RWPE1 (cell line): ENCODE measurements around the gene LMO1.

Experiments used
- CTCF ChIA-PET: fragments of 350-600 bp; sonication (Branson Sonifier 250); formaldehyde crosslinking; extraction: SDS; loops from one replicate; lab custom pipeline; 2021; lab: Yijun Ruan, JAX
- POLR2A ChIA-PET: fragments of 400-600 bp; formaldehyde crosslinking; extraction: SDS; loops from one replicate; lab custom pipeline; 2020; ENCODE audit warnings: antibody characterized with exemption; ENCODE audit not compliant: low non-redundant PET; lab: Yijun Ruan, JAX
- DNase-seq: peaks from one replicate; pipeline ENCODE4 v3.0.0; 2012; ENCODE audit warnings: low spot score
- H3K27ac ChIP-seq: fragments of 450-650 bp; 2 replicates; pipeline ENCODE4 v1.5.1; 2017
- CTCF ChIP-seq: fragments of 450-650 bp; conservative IDR thresholded peaks from 2 replicates; pipeline ENCODE4 v1.5.1; 2017; ENCODE audit warnings: low read depth, mild to moderate bottlenecking

Gene LMO1

GRCh38 chr11:8267831-8268529, 4.3 kb upstream of the LMO1 start:
- DNase-seq, result no peak

GRCh38 chr11:8267280-8267679, 3.6 kb upstream of the LMO1 start:
- ChIA-PET CTCF (interaction anchor here (0.5 to 1.3 kb wide), 3 partner anchors 43 to 365 kb away, joined by 3 to 4 read pairs (median 3); partner anchors contain the start of gene OR10A6), POLR2A (no interaction called here)
- TF ChIP-seq CTCF, result no peak
- DNase-seq, result no peak
- no peak overlapping the region for H3K27ac ChIP-seq

More at GRCh38 chr11:8267831-8268529, 4.3 kb upstream of the LMO1 start:
- ChIA-PET CTCF (interaction anchor here (0.9 to 1.3 kb wide), 2 partner anchors 44 to 364 kb away, joined by 3 to 4 read pairs; no protein-coding TSS in a partner anchor), POLR2A (no interaction called here)
- H3K27ac ChIP-seq, result no peak overlapping the region
- TF ChIP-seq CTCF, result no peak

- CTCF ChIA-PET, result interaction anchor here (0.5 to 3.8 kb wide), 4 partner anchors 46 to 1644 kb away, joined by 3 to 31 read pairs (median 4); partner anchors contain the start of gene OR10A6
- TF ChIP-seq CTCF, result no peak
- no peak overlapping the region for H3K27ac ChIP-seq
Measured at GRCh38 chr11:8266246-8267241, 2.9 kb upstream of the LMO1 start.

GRCh38 chr11:8265681-8266241, 2.1 kb upstream of the LMO1 start:
- TF ChIP-seq CTCF, result 0 out of 2 replicates have a peak, but pooled peaks have one; percentile 6
- no peak overlapping the region for H3K27ac ChIP-seq
- DNase-seq, result no peak
- ChIA-PET CTCF (interaction anchor here (0.6 to 3.8 kb wide), 4 partner anchors 18 to 1643 kb away, joined by 5 to 31 read pairs (median 17); no protein-coding TSS in a partner anchor), POLR2A (no interaction called here)

More at GRCh38 chr11:8266246-8267241, 2.9 kb upstream of the LMO1 start:
- DNase-seq, result no peak
- POLR2A ChIA-PET, result no interaction called here

GRCh38 chr11:8263109-8263768, 439 bp downstream of the LMO1 start:
- POLR2A ChIA-PET, result no interaction called here

More at GRCh38 chr11:8263109-8263768, 439 bp downstream of the LMO1 start:
- CTCF ChIA-PET, result interaction anchor here (0.6 to 3.8 kb wide), 28 partner anchors 9 to 1825 kb away, joined by 3 to 31 read pairs (median 4); no protein-coding TSS in a partner anchor
- DNase-seq, result no peak
- peak overlapping the region; percentile 41; the same call in 1 of the 2 replicates for H3K27ac ChIP-seq
- TF ChIP-seq CTCF, result no peak
